H1 (cell line): Measurements from ENCODE around the gene MRPL34. TPM values are rescaled to one million over a fixed set of nuclear protein-coding genes. Genes with fewer than 3 reads are reported as not detected.

Experiments used
- CTCF ChIA-PET: fragments of 300-600 bp; sonication (Branson Sonifier 250); formaldehyde crosslinking; loops from one replicate; lab custom pipeline; 2021; ENCODE audit not compliant: partially characterized antibody; lab: Charles Lee
- POLR2A ChIA-PET: fragments of 300-600 bp; sonication (Branson Sonifier 250); formaldehyde crosslinking; loops from one replicate; lab custom pipeline; 2021; ENCODE audit warnings: inconsistent platforms; ENCODE audit not compliant: partially characterized antibody; lab: Charles Lee
- DNase-seq, 2 experiments: peaks; one replicate each; pipeline versions ENCODE4 v3.0.0 to v3.0.0-alpha.2; 2010 to 2022; ENCODE audit warnings: low spot score in 2 of 2, low read depth in 1 of 2, mixed read lengths in 1 of 2
- FAIRE-seq: peaks from 2 replicates; lab custom pipeline; 2011; peaks lifted over from hg19 to GRCh38; lab: Jason Lieb, UNC
- H2AFZ ChIP-seq: 2 replicates; pipeline ENCODE4 v1.8.1; 2012; ENCODE audit warnings: low read length, inconsistent platforms
- H2AK5ac ChIP-seq: 2 replicates; pipeline ENCODE4 v1.6.1; 2013; ENCODE audit warnings: low read depth, low read length
- H2BK120ac ChIP-seq: replicated peaks from 2 replicates; pipeline ENCODE3; 2013; ENCODE audit warnings: low read depth, low read length, inconsistent platforms
- H2BK12ac ChIP-seq: 2 replicates; pipeline ENCODE4 v1.6.1; 2013; ENCODE audit warnings: low read depth, low read length
- H2BK15ac ChIP-seq: 2 replicates; pipeline ENCODE4 v1.6.1; 2013; ENCODE audit warnings: low read length
- H2BK20ac ChIP-seq: 2 replicates; pipeline ENCODE4 v1.6.1; 2013; ENCODE audit warnings: low read length
- H2BK5ac ChIP-seq: 2 replicates; pipeline ENCODE4 v1.6.1; 2013; ENCODE audit warnings: low read depth, low read length
- H3K14ac ChIP-seq: 2 replicates; pipeline ENCODE4 v1.6.1; 2013; ENCODE audit warnings: inconsistent platforms; ENCODE audit not compliant: insufficient read length
- H3K18ac ChIP-seq: 2 replicates; pipeline ENCODE4 v1.6.1; 2013; ENCODE audit warnings: low read length; ENCODE audit errors: extremely low read depth
- H3K23ac ChIP-seq: 2 replicates; pipeline ENCODE4 v1.6.1; 2013; ENCODE audit warnings: inconsistent platforms; ENCODE audit not compliant: insufficient read length
- H3K23me2 ChIP-seq: 2 replicates; pipeline ENCODE4 v1.6.1; 2013; ENCODE audit warnings: low read depth, low read length
- H3K27ac ChIP-seq: 2 replicates; pipeline ENCODE4 v1.6.1; 2011; ENCODE audit warnings: low read depth, low read length, inconsistent platforms
- H3K27me3 ChIP-seq, 4 experiments: replicated peaks in 1 of 4; 1 replicate in 1 of 4; 2 replicates in 3 of 4; pipeline versions ENCODE4 v1.6.1 to v1.8.1; 2011 to 2013; ENCODE audit warnings: low read length in 3 of 4, mild to moderate bottlenecking in 3 of 4, inconsistent platforms in 2 of 4, mixed read lengths in 2 of 4, moderate library complexity in 1 of 4; ENCODE audit not compliant: control insufficient read depth in 3 of 4, insufficient read depth in 3 of 4; ENCODE audit errors: extremely low read depth in 1 of 4
- H3K36me3 ChIP-seq, 4 experiments: 2 replicates each; pipeline versions ENCODE4 v1.6.1 to v1.8.1; 2011 to 2013; ENCODE audit warnings: mild to moderate bottlenecking in 4 of 4, low read length in 3 of 4, moderate library complexity in 2 of 4, control low read depth in 1 of 4, inconsistent platforms in 1 of 4; ENCODE audit not compliant: insufficient read depth in 4 of 4, control insufficient read depth in 2 of 4
- H3K4ac ChIP-seq: replicated peaks from 2 replicates; pipeline ENCODE3; 2013; ENCODE audit warnings: low read length, low read depth, mixed read lengths, inconsistent platforms; ENCODE audit not compliant: insufficient read length
- H3K4me1 ChIP-seq, 4 experiments: replicated peaks in 1 of 4; 1 replicate in 1 of 4; 2 replicates in 3 of 4; pipeline versions ENCODE4 v1.6.1 to v1.8.1; 2011 to 2013; ENCODE audit warnings: low read length in 3 of 4, inconsistent platforms in 2 of 4, mixed read lengths in 1 of 4; ENCODE audit not compliant: insufficient read depth in 4 of 4, control insufficient read depth in 3 of 4
- H3K4me2 ChIP-seq, 2 experiments: 2 replicates each; pipeline versions ENCODE4 v1.6.1 to v1.8.1; 2011 to 2013; ENCODE audit warnings: low read depth in 2 of 2, low read length in 2 of 2, control low read depth in 1 of 2, inconsistent platforms in 1 of 2, mild to moderate bottlenecking in 1 of 2; ENCODE audit not compliant: insufficient read depth in 1 of 2
- H3K4me3 ChIP-seq, 4 experiments: fragments of 200-600, 300-600 bp in 1 of 4; sonication (generic), shearing (Covaris generic), sonication (Bioruptor Twin) in 1 of 4; 2 replicates each; pipeline versions ENCODE4 v1.5.1 to v1.8.1; 2011 to 2016; ENCODE audit warnings: low read length in 4 of 4, low read depth in 3 of 4, control low read depth in 2 of 4, inconsistent platforms in 2 of 4, mild to moderate bottlenecking in 2 of 4, mixed read lengths in 1 of 4, moderate library complexity in 1 of 4; ENCODE audit not compliant: insufficient read depth in 2 of 4; ENCODE audit errors: extremely low read depth in 1 of 4
- H3K56ac ChIP-seq: replicated peaks from 2 replicates; pipeline ENCODE3; 2013; ENCODE audit warnings: low read depth, mild to moderate bottlenecking, mixed read lengths, low read length, inconsistent platforms; ENCODE audit not compliant: insufficient read length
- H3K79me1 ChIP-seq: 2 replicates; pipeline ENCODE4 v1.6.1; 2013; ENCODE audit warnings: low read depth, low read length, control low read depth
- H3K79me2 ChIP-seq, 2 experiments: 2 replicates each; pipeline versions ENCODE4 v1.6.1 to v1.8.1; 2012 to 2013; ENCODE audit warnings: low read length in 2 of 2, mild to moderate bottlenecking in 2 of 2, inconsistent platforms in 1 of 2; ENCODE audit not compliant: insufficient read depth in 2 of 2, control insufficient read depth in 1 of 2
- H3K9ac ChIP-seq, 4 experiments: replicated peaks in 1 of 4; 1 replicate in 1 of 4; 2 replicates in 3 of 4; pipeline versions ENCODE4 v1.6.1 to v1.8.1; 2011 to 2013; ENCODE audit warnings: low read depth in 3 of 4, low read length in 3 of 4, control low read depth in 2 of 4, mild to moderate bottlenecking in 2 of 4, moderate library complexity in 2 of 4, inconsistent platforms in 1 of 4; ENCODE audit errors: extremely low read depth in 1 of 4
- H3K9me3 ChIP-seq, 2 experiments: 2 replicates each; pipeline versions ENCODE4 v1.6.1 to v1.8.1; 2012 to 2013; ENCODE audit warnings: mild to moderate bottlenecking in 2 of 2, moderate library complexity in 2 of 2, control low read depth in 1 of 2, inconsistent platforms in 1 of 2, low read depth in 1 of 2, low read length in 1 of 2, mixed read lengths in 1 of 2; ENCODE audit not compliant: insufficient read depth in 2 of 2
- H4K20me1 ChIP-seq, 2 experiments: replicated peaks in 1 of 2; 2 replicates each; pipeline versions ENCODE3 to v1.8.1; 2011 to 2013; ENCODE audit warnings: inconsistent platforms in 2 of 2, low read length in 2 of 2, mild to moderate bottlenecking in 1 of 2; ENCODE audit not compliant: insufficient read depth in 2 of 2, control insufficient read depth in 1 of 2
- H4K5ac ChIP-seq: 2 replicates; pipeline ENCODE4 v1.6.1; 2013; ENCODE audit warnings: low read length, low read depth, mixed read lengths, inconsistent platforms; ENCODE audit not compliant: insufficient read length
- H4K8ac ChIP-seq: 2 replicates; pipeline ENCODE4 v1.8.0; 2013; ENCODE audit warnings: mild to moderate bottlenecking, moderate library complexity, low read length, inconsistent platforms; ENCODE audit not compliant: insufficient read depth; ENCODE audit errors: extremely low read depth
- H4K91ac ChIP-seq: replicated peaks from 2 replicates; pipeline ENCODE3; 2013; ENCODE audit warnings: low read length, mixed read lengths, inconsistent platforms; ENCODE audit not compliant: insufficient read length
- ATF2 ChIP-seq: IDR thresholded peaks from 2 replicates; pipeline ENCODE4 v1.6.1; 2012; ENCODE audit warnings: low read length, inconsistent platforms
- BACH1 ChIP-seq: IDR thresholded peaks from 2 replicates; pipeline ENCODE4 v1.6.1; 2012; ENCODE audit warnings: low read length, improper control_type of control experiment
- BRCA1 ChIP-seq: IDR thresholded peaks from 2 replicates; pipeline ENCODE4 v1.6.1; 2012; ENCODE audit warnings: low read depth, low read length, improper control_type of control experiment
- EP300 ChIP-seq, 2 experiments: IDR thresholded peaks; 1 replicate in 1 of 2; 2 replicates in 1 of 2; pipeline ENCODE4 v1.6.1; 2011 to 2012; ENCODE audit warnings: low read depth in 2 of 2, low read length in 2 of 2, mild to moderate bottlenecking in 2 of 2, borderline replicate concordance in 1 of 2, inconsistent platforms in 1 of 2, moderate library complexity in 1 of 2
- JUND ChIP-seq: IDR thresholded peaks from 2 replicates; pipeline ENCODE4 v1.6.1; 2011; ENCODE audit warnings: mild to moderate bottlenecking, improper control_type of control experiment, low read length
- POLR2AphosphoS5 ChIP-seq: IDR thresholded peaks from 2 replicates; pipeline ENCODE4 v1.6.1; 2011; ENCODE audit warnings: low read depth, low read length
- SIRT6 ChIP-seq: IDR thresholded peaks from one replicate; pipeline ENCODE4 v1.7.1; 2012; ENCODE audit warnings: low read length, inconsistent platforms
- TCF12 ChIP-seq: IDR thresholded peaks from 2 replicates; pipeline ENCODE4 v1.6.1; 2011; ENCODE audit warnings: low read depth, mild to moderate bottlenecking, low read length
- WGBS, 2 experiments: shearing (Covaris generic) in 1 of 2; methylation state at CpG; one replicate each; pipeline versions ENCODE4 v1.1.6 to v1.1.7; 2013 to 2015; ENCODE audit warnings: low lambda C conversion rate in 2 of 2, mixed read lengths in 2 of 2, inconsistent platforms in 1 of 2, low coverage in 1 of 2, missing lambda C conversion rate in 1 of 2; ENCODE audit not compliant: insufficient replicate concordance in 2 of 2, insufficient coverage in 1 of 2, insufficient read length in 1 of 2; ENCODE audit errors: extremely low coverage in 1 of 2, missing lambda C conversion rate in 1 of 2; 5-methylcytosine and 5-hydroxymethylcytosine counted together
- polyA plus RNA-seq, 7 experiments: library from polyadenylated mRNA; depleted of rRNA in 3 of 7; stranded (reverse) in 5 of 7; unstranded in 2 of 7; fragments of >200 nt in 5 of 7; fragments of 200-250 nt in 2 of 7; gene quantifications; 1 replicate in 5 of 7; 2 replicates in 1 of 7; 4 replicates in 1 of 7; pipeline versions ENCODE4 v1.2.1 to v1.2.3, GENCODE V29; 2011 to 2013; ENCODE audit warnings: missing spikeins in 2 of 7, mixed read lengths in 2 of 7
- total RNA-seq: library from RNA; stranded (reverse); fragmentation: NEBNext Ultra II Directional; extraction: Animal tissue kit (Norgen Biotek cat#: 25700); gene quantifications from 2 replicates; pipeline ENCODE4 v1.2.1, GENCODE V29; 2021
- TF ChIP-seq, protein P1 (sequence below): IDR thresholded peaks from 2 replicates; pipeline ENCODE4 v1.6.1; 2012; ENCODE audit warnings: inconsistent platforms

The MRPL34 gene
- total and polyA plus RNA-seq, 2 of the 8 experiments (the other 6 are each of a cell fraction or from before 2014, with no cell fraction given), result 91.9 to 99.6 TPM

GRCh38 chr19:17339088-17339741 is 33.5 kb downstream of the MRPL34 start:
- Histone ChIP-seq H3K79me1 (peaks cover 3% of the 10 kb centered on the region), H2AFZ (no peak overlapping the region), H3K36me3 (peaks cover 0 to 3% (median 0%) of the 10 kb centered on the region in 4 experiments; a peak in 1 of 8 replicates), H3K18ac (no peak overlapping the region), H4K8ac (no peak overlapping the region), H2BK120ac (no peak overlapping the region), H2BK12ac (peak overlapping the region; percentile 84; the same call in 1 of the 2 replicates), H2BK20ac (no peak overlapping the region), H3K23me2 (peaks cover 18% of the 10 kb centered on the region), H4K5ac (no peak overlapping the region), H3K4me3 (peak overlapping the region in 1 of 4 experiments; percentile 96; a peak in 1 of 8 replicates), H2BK15ac (no peak overlapping the region), H3K79me2 (no peaks in the 10 kb centered on the region), H3K27me3 (no peaks in the 10 kb centered on the region), H4K91ac (peak overlapping the region; percentile 53), H2BK5ac (peak overlapping the region; percentile 71; the same call in 1 of the 2 replicates), H3K27ac (no peak overlapping the region), H3K56ac (no peak overlapping the region), H2AK5ac (no peak overlapping the region), H4K20me1 (peaks cover 0 to 2% of the 10 kb centered on the region in 2 experiments), H3K4me1 (peaks cover 0 to 28% (median 21%) of the 10 kb centered on the region in 4 experiments; a peak in 5 of 7 replicates), H3K9me3 (no peaks in the 10 kb centered on the region), H3K23ac (no peak overlapping the region), H3K9ac (no peak overlapping the region), H3K14ac (no peak overlapping the region), H3K4ac (peak overlapping the region; percentile 93), H3K4me2 (peak overlapping the region in 1 of 2 experiments; percentile 17; a peak in 1 of 4 replicates)
- DNase-seq (peak in 1 of 2 experiments; percentile 90), FAIRE-seq (no peak)
- 84% methylated on average over 31 of the region's 34 CpGs; no CpG with 5 or more reads in 1 of the 2 experiments for WGBS, 2 experiments
- ChIA-PET CTCF (interaction anchor here (0.8 to 13.5 kb wide), 6 partner anchors 8 to 127 kb away, joined by 3 to 153 read pairs (median 4); partner anchors contain the start of genes CCDC194 and MRPL34), POLR2A (interaction anchor here (0.9 to 13.5 kb wide), 5 partner anchors 8 to 47 kb away, joined by 4 to 100 read pairs (median 5); partner anchors contain the start of gene DDA1)
- no peak for TF ChIP-seq ATF2
- TF ChIP-seq POLR2AphosphoS5, result no peak
- TF ChIP-seq, protein P1, sequence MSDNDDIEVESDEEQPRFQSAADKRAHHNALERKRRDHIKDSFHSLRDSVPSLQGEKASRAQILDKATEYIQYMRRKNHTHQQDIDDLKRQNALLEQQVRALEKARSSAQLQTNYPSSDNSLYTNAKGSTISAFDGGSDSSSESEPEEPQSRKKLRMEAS, result no peak
- TF ChIP-seq JUND, result no peak
- no peak for TF ChIP-seq EP300 (IDR thresholded peaks at IDR 0.05; ENCODE audit: borderline replicate concordance in 1 of 2, low read depth in 2 of 2, low read length in 2 of 2)
- TF ChIP-seq BRCA1, result no peak
- no peak for TF ChIP-seq SIRT6
- TF ChIP-seq TCF12, result no peak
- no peak for TF ChIP-seq BACH1
